WERI-Rb-1 (cell line): ENCODE results near the gene TTLL5.

Experiments
- DNase-seq: peaks from one replicate; pipeline ENCODE4 v3.0.0-alpha.2; 2020
- H3K27ac ChIP-seq: fragments of 250-450 bp; sonication (Bioruptor Pico); 2 replicates; pipeline ENCODE4 v1.5.1; 2020; ENCODE audit warnings: mild to moderate bottlenecking, moderate library complexity
- H3K27me3 ChIP-seq: fragments of 250-450 bp; sonication (Bioruptor Pico); 2 replicates; pipeline ENCODE4 v1.5.1; 2021; ENCODE audit warnings: mild to moderate bottlenecking, low read depth, moderate library complexity; ENCODE audit not compliant: insufficient read depth, severe bottlenecking
- H3K36me3 ChIP-seq: fragments of 250-450 bp; sonication (Bioruptor Pico); 2 replicates; pipeline ENCODE4 v1.5.1; 2020; ENCODE audit warnings: mild to moderate bottlenecking, moderate library complexity
- H3K4me3 ChIP-seq: 2 replicates; pipeline ENCODE4 v1.5.1; 2011; ENCODE audit warnings: low read depth, mild to moderate bottlenecking, control low read depth, low read length
- H3K9me3 ChIP-seq: fragments of 250-450 bp; sonication (Bioruptor Pico); 2 replicates; pipeline ENCODE4 v1.5.1; 2021; ENCODE audit warnings: mild to moderate bottlenecking, moderate library complexity; ENCODE audit not compliant: severe bottlenecking
- CTCF ChIP-seq: IDR thresholded peaks from 2 replicates; pipeline ENCODE4 v1.5.1; 2011; ENCODE audit warnings: low read depth, mild to moderate bottlenecking, control low read depth, inconsistent platforms, low read length

Gene TTLL5

GRCh38 chr14:75820761-75821160, 159.7 kb downstream of the TTLL5 start:
- Histone ChIP-seq H3K36me3 (peaks cover 10% of the 10 kb centered on the region), H3K4me3 (no peak overlapping the region), H3K27ac (no peak overlapping the region), H3K9me3 (no peaks in the 10 kb centered on the region), H3K27me3 (no peaks in the 10 kb centered on the region)
- DNase-seq, result no peak
- TF ChIP-seq CTCF, result no peak

- no peak overlapping the region for H3K4me3 ChIP-seq
- TF ChIP-seq CTCF, result no peak
- H3K27ac ChIP-seq, result no peak overlapping the region
- H3K27me3 ChIP-seq, result no peaks in the 10 kb centered on the region
- no peaks in the 10 kb centered on the region for H3K9me3 ChIP-seq
- no peak for DNase-seq
- peaks cover 10% of the 10 kb centered on the region for H3K36me3 ChIP-seq
These were observed 160.9 kb downstream of the TTLL5 start for GRCh38 chr14:75821831-75822521.

GRCh38 chr14:75822522-75823141, 161.6 kb downstream of the TTLL5 start:
- no peaks in the 10 kb centered on the region for H3K27me3 ChIP-seq
- TF ChIP-seq CTCF, result no peak
- H3K36me3 ChIP-seq, result peaks cover 10% of the 10 kb centered on the region
- no peak for DNase-seq
- no peak overlapping the region for H3K27ac ChIP-seq
- H3K9me3 ChIP-seq, result no peaks in the 10 kb centered on the region
- H3K4me3 ChIP-seq, result no peak overlapping the region

- TF ChIP-seq CTCF, result no peak
- Histone ChIP-seq H3K36me3 (peaks cover 10% of the 10 kb centered on the region), H3K9me3 (no peaks in the 10 kb centered on the region), H3K27me3 (no peaks in the 10 kb centered on the region), H3K27ac (no peak overlapping the region), H3K4me3 (no peak overlapping the region)
- DNase-seq, result no peak
These were observed 162.3 kb downstream of the TTLL5 start for GRCh38 chr14:75823334-75823733.

GRCh38 chr14:75824318-75824717, 163.3 kb downstream of the TTLL5 start:
- no peak overlapping the region for H3K4me3 ChIP-seq
- H3K9me3 ChIP-seq, result no peaks in the 10 kb centered on the region
- H3K27ac ChIP-seq, result no peak overlapping the region
- no peak for DNase-seq
- peaks cover 10% of the 10 kb centered on the region for H3K36me3 ChIP-seq
- no peak for TF ChIP-seq CTCF
- no peaks in the 10 kb centered on the region for H3K27me3 ChIP-seq
